ENCODE measurements around the gene KNL1. TPM values are rescaled to one million over a fixed set of nuclear protein-coding genes. Genes with fewer than 3 reads are reported as not detected.
"Not testable (repeated sequence)": the region's sequence is repeated elsewhere in the genome, so short reads cannot be mapped to it uniquely, and the experiment has no call there.

The KNL1 gene
- polyA plus RNA-seq, 3 donors from 2014 or later, result 0.20 to 0.38 TPM; not detected in 1

GRCh38 chr15:40660686-40661085, 66.6 kb downstream of the KNL1 start:
- Mint-ChIP-seq H3K4me1 (no peaks in the 10 kb centered on the region), H3K27me3 (ENCODE audit: low read depth in 3 of 3) (peaks cover 0 to 2% (median 0%) of the 10 kb centered on the region in 3 donors), H3K4me3 (no peak overlapping the region), H3K36me3 (peaks cover 0 to 6% (median 0%) of the 10 kb centered on the region in 3 donors), H3K27ac (no peak overlapping the region), H3K9me3 (no peaks in the 10 kb centered on the region)
- no peak for DNase-seq

- no peaks in the 10 kb centered on the region for H3K36me3 Mint-ChIP-seq
- no peaks in the 10 kb centered on the region for H3K4me1 Mint-ChIP-seq
- no peak for DNase-seq
- no peak overlapping the region for H3K27ac Mint-ChIP-seq
- H3K9me3 Mint-ChIP-seq, result no peaks in the 10 kb centered on the region
- no peaks in the 10 kb centered on the region for H3K27me3 Mint-ChIP-seq (ENCODE audit: low read depth in 3 of 3)
- H3K4me3 Mint-ChIP-seq, result no peak overlapping the region
Measured at GRCh38 chr15:40664909-40665308, 70.9 kb downstream of the KNL1 start.

DNA sequence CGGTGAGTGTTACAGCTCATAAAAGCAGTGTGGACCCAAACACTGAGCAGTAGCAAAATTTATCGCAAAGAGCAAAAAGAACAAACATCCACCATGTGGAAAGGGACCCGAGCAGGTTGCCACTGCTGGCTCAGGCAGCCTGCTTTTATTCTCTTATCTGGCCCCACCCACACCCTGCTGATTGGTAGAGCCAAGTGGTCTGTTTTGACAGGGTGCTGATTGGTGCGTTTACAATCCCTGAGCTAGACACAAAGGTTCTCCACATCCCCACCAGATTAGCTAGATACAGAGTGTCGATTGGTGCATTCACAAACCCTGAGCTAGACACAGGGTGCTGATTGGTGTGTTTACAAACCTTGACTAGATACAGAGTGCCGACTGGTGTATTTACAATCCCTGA, 82.2 kb downstream of the KNL1 start:
- H3K36me3 Mint-ChIP-seq; H3K4me1 Mint-ChIP-seq; H3K27me3 Mint-ChIP-seq (ENCODE audit: low read depth in 3 of 3); DNase-seq; H3K4me3 Mint-ChIP-seq; H3K27ac Mint-ChIP-seq; H3K9me3 Mint-ChIP-seq: not testable (repeated sequence)

GRCh38 chr15:40676906-40677305, 82.9 kb downstream of the KNL1 start:
- not testable (repeated sequence) for H3K4me1 Mint-ChIP-seq; H3K36me3 Mint-ChIP-seq; H3K4me3 Mint-ChIP-seq; H3K27ac Mint-ChIP-seq; H3K27me3 Mint-ChIP-seq (ENCODE audit: low read depth in 3 of 3); H3K9me3 Mint-ChIP-seq; DNase-seq

- Mint-ChIP-seq H3K9me3 (no peaks in the 10 kb centered on the region), H3K4me1 (peaks cover 4 to 7% of the 10 kb centered on the region in 2 donors), H3K27ac (no peak overlapping the region), H3K27me3 (ENCODE audit: low read depth in 3 of 3) (no peaks in the 10 kb centered on the region), H3K4me3 (no peak overlapping the region), H3K36me3 (no peaks in the 10 kb centered on the region)
- DNase-seq, result no peak
Measured at GRCh38 chr15:40680151-40680550, 86.1 kb downstream of the KNL1 start.

DNA sequence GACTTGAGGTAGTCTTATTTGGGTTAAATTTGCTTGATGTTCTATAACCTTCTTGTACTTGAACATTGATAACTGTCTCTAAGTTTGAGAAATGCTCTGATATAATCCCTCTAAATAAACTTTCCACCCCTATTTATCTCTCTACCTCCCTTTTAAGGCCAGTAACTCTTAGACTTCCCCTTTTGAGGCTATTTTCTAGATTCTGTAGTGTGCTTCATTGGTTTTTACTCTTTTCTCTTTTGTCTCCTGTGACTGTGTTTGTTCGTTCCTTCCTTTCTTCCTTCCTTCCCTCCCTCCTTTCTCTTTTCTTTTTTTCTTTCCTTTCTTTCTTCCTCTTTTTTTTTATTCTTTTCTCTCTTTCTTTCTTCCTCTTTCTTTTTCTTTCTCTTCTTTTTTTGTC, 86.9 kb downstream of the KNL1 start:
- H3K27me3 Mint-ChIP-seq (ENCODE audit: low read depth in 3 of 3); H3K4me1 Mint-ChIP-seq; DNase-seq; H3K4me3 Mint-ChIP-seq; H3K36me3 Mint-ChIP-seq; H3K27ac Mint-ChIP-seq; H3K9me3 Mint-ChIP-seq: not testable (repeated sequence)

DNA sequence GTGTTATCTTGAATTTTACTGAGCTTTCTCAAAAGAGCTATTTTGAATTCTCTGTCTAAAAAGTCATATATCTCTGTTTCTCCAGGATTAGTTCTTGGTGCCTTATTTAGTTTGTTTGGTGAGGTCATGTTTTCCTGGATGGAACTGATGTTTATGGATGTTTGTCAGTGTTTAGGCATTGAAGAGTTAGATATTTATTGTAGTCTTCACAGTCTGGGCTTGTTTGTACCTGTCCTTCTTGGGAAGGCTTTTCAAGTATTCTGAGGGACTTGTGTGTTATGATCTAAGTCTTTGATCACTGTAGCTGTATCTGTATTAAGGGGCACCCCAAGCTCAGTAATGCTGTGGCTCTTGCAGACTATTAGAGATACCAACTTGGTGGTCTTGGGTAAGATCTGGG, 90.3 kb downstream of the KNL1 start:
- no peaks in the 10 kb centered on the region for H3K9me3 Mint-ChIP-seq
- H3K27ac Mint-ChIP-seq, result no peak overlapping the region
- no peak for DNase-seq
- H3K36me3 Mint-ChIP-seq, result no peaks in the 10 kb centered on the region
- H3K27me3 Mint-ChIP-seq (ENCODE audit: low read depth in 3 of 3), result no peaks in the 10 kb centered on the region
- H3K4me3 Mint-ChIP-seq, result no peak overlapping the region
- no peaks in the 10 kb centered on the region for H3K4me1 Mint-ChIP-seq

DNA sequence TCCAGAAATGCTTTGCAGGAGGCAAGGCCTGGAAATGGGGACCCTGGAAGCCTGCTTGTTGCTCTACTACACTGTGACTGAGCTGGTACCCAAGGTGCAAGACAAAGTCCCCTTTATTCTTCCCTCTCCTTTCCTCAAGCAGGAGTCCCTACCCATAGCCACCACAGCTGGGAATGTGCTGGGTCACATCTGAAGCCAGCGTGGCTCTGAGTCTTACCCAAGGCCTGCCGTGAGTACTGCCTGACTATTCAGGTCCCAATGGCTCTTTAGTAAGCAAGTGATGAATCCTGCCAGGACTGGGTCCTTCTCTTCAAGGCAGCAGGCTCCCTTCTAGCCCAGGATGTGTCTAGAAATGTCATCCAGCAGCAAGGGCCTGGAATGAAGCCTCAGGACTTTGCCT, 91.3 kb downstream of the KNL1 start:
- Mint-ChIP-seq H3K4me3 (no peak overlapping the region), H3K9me3 (no peaks in the 10 kb centered on the region), H3K4me1 (no peaks in the 10 kb centered on the region), H3K27me3 (ENCODE audit: low read depth in 3 of 3) (no peaks in the 10 kb centered on the region), H3K36me3 (peaks cover 0 to 3% (median 0%) of the 10 kb centered on the region in 3 donors), H3K27ac (peak overlapping the region in 3 of 6 donors; percentile 20 to 27 (median 26))
- DNase-seq, result no peak

DNA sequence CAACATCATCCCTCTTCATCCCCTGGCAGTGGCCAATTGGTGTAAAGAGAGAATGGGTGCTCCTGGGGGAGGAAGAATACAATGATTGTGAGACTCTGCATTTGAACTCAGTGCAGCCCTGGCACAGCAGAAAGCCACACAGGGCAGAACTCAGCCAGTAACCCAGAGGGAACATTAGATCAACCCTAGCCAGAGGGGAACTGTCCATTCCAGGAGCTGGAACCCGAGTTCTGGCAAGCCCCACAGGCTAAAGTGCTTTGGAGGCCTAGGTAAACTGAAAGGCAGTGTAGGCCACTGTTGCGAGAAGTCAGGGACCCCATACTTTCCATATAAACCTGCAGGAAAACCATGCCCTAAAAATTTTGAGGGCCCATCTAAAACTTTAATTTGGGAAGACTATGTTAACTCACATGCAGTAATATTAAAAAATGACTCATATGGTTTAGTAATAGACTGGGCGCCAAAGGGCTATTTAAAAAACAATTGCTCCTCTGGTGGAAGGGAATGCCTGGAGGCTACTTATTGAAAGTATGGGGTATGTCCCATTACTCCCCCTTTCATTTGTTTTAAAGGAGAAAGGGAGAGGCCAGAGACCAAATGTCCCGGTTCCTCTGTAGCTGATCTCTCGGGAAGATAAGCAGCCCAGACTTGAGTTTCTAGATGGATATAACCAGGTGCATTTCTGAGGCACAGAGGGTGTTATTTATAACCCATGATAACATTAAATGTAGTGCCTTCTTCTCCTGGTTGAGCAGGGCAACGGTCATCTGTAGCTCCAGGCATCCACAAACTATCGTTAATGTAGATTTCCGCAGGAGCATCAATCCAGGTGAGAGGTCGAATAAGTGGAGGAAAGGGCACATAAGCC, 95.1 kb downstream of the KNL1 start:
- no peak overlapping the region for H3K27ac Mint-ChIP-seq
- H3K36me3 Mint-ChIP-seq, result peaks cover 0 to 7% (median 0%) of the 10 kb centered on the region in 3 donors
- H3K9me3 Mint-ChIP-seq, result no peaks in the 10 kb centered on the region
- H3K27me3 Mint-ChIP-seq (ENCODE audit: low read depth in 3 of 3), result peaks cover 0 to 1% (median 0%) of the 10 kb centered on the region in 3 donors
- peaks cover 7 to 14% of the 10 kb centered on the region in 2 donors for H3K4me1 Mint-ChIP-seq
- H3K4me3 Mint-ChIP-seq, result no peak overlapping the region
- no peak for DNase-seq

DNA sequence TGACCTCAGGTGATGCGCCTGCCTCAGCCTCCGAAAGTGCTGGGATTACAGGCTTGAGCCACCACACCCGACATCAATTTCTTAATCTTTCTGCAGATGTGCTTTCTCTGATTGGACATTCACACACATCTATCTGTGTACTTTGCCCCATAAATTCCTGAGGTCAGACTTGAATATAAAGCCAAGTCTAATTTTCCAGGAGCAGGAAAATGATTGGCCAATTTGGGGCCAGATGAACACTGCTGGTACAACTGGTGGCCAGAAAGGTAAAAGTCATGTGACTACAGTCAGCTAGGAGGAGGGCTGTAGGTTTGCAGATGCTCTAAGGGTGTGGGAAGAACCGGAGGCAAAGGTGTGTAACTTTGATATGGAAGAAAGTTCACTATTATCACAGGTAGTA, 97.7 kb downstream of the KNL1 start:
- DNase-seq, result no peak
- H3K27ac Mint-ChIP-seq, result no peak overlapping the region
- H3K4me3 Mint-ChIP-seq, result no peak overlapping the region
- H3K4me1 Mint-ChIP-seq, result peaks cover 26 to 29% of the 10 kb centered on the region in 2 donors
- peaks cover 6 to 9% (median 6%) of the 10 kb centered on the region in 3 donors for H3K27me3 Mint-ChIP-seq (ENCODE audit: low read depth in 3 of 3)
- no peaks in the 10 kb centered on the region for H3K9me3 Mint-ChIP-seq
- peaks cover 0 to 7% (median 3%) of the 10 kb centered on the region in 3 donors for H3K36me3 Mint-ChIP-seq

- Mint-ChIP-seq H3K27ac (peak overlapping the region; percentile 94 to 98 (median 97)), H3K4me1 (peaks cover 29% of the 10 kb centered on the region in 2 donors), H3K27me3 (ENCODE audit: low read depth in 3 of 3) (peaks cover 6 to 9% (median 8%) of the 10 kb centered on the region in 3 donors), H3K4me3 (peak overlapping the region; percentile 94 to 100 (median 99)), H3K36me3 (peaks cover 0 to 7% (median 3%) of the 10 kb centered on the region in 3 donors), H3K9me3 (no peaks in the 10 kb centered on the region)
- no peak for DNase-seq
Measured at GRCh38 chr15:40693904-40694687, 100.0 kb downstream of the KNL1 start.

DNA sequence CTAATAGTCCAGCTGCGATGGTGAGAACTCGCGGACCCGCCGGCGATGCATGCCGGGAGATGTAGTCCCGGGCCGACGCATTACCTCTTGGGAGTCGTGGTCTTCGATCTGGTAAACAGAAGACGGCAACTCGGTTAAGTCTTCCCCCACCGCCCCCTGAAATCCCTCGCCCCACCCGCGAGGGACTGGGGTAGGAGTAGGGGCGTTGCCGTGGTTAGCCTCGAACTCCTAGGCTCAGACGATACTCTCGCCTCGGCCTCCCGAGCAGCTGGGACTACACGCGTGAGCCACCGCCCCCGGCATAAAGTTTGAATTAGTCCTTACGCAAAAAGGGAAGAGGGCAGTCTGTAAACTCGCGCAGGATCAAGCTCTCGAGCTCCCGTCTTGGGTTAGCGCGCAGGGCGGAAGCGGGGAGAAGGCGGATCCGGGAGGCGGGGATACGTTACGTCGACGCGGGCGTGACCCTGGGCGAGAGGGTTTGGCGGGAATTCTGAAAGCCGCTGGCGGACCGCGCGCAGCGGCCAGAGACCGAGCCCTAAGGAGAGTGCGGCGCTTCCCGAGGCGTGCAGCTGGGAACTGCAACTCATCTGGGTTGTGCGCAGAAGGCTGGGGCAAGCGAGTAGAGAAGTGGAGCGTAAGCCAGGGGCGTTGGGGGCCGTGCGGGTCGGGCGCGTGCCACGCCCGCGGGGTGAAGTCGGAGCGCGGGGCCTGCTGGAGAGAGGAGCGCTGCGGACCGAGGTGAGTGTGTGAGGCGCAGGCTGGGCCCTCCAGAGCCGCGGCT, 100.8 kb downstream of the KNL1 start, which contains the start of gene RAD51:
Gene RAD51, plus strand, starts transcription at position 487 of the 781 bp plus-strand sequence. CDS start 3,585 bp downstream, outside the sequence.
- H3K27ac Mint-ChIP-seq, result peak within 1 kb of the TSS; percentile 94 to 98 (median 97)
- H3K4me1 Mint-ChIP-seq, result peaks cover 29% of the 10 kb centered on the region in 2 donors
- peaks cover 6 to 9% (median 8%) of the 10 kb centered on the region in 3 donors for H3K27me3 Mint-ChIP-seq (ENCODE audit: low read depth in 3 of 3)
- H3K36me3 Mint-ChIP-seq, result peaks cover 0 to 4% (median 3%) of the 10 kb centered on the region in 3 donors
- H3K4me3 Mint-ChIP-seq, result peak within 1 kb of the TSS; percentile 94 to 100 (median 99)
- no peaks in the 10 kb centered on the region for H3K9me3 Mint-ChIP-seq
- DNase-seq, result peak; percentile 89 to 91 (median 90)

- Mint-ChIP-seq H3K4me3 (peak overlapping the region; percentile 94 to 100 (median 99)), H3K27ac (peak overlapping the region; percentile 49 to 98 (median 96)), H3K9me3 (no peaks in the 10 kb centered on the region), H3K4me1 (peaks cover 29% of the 10 kb centered on the region in 2 donors), H3K36me3 (peaks cover 0 to 4% (median 3%) of the 10 kb centered on the region in 3 donors), H3K27me3 (ENCODE audit: low read depth in 3 of 3) (peaks cover 6 to 9% (median 8%) of the 10 kb centered on the region in 3 donors)
- DNase-seq, result no peak
Measured at GRCh38 chr15:40695469-40695890, 101.4 kb downstream of the KNL1 start.
